Testis (tissue), 3 donors: ENCODE data around the gene TRAK1. TPM values are rescaled to one million over a fixed set of nuclear protein-coding genes. Genes with fewer than 3 reads are reported as not detected.

Source experiments
- DNase-seq: peaks from one replicate; pipeline ENCODE4 v3.0.0-alpha.2; 2019
- H3K27ac ChIP-seq, 2 donors: fragments of 200-600 bp; sonication (generic); one replicate each; pipeline ENCODE4 v1.5.1; 2019
- H3K27me3 ChIP-seq: fragments of 200-600 bp; sonication (generic); one replicate; pipeline ENCODE4 v1.5.1; 2019
- H3K36me3 ChIP-seq: fragments of 200-600 bp; sonication (generic); one replicate; pipeline ENCODE4 v1.5.1; 2017; ENCODE audit warnings: low read depth; ENCODE audit errors: missing control alignments
- H3K4me1 ChIP-seq: fragments of 200-600 bp; sonication (generic); one replicate; pipeline ENCODE4 v1.5.1; 2019
- H3K4me3 ChIP-seq, 2 donors: fragments of 200-600 bp; sonication (generic); one replicate each; pipeline ENCODE4 v1.5.1; 2017 to 2019
- H3K9me3 ChIP-seq: fragments of 200-600 bp; sonication (generic); one replicate; pipeline ENCODE4 v1.5.1; 2017
- POLR2A ChIP-seq: fragments of 450-650 bp; IDR thresholded peaks from one replicate; pipeline ENCODE4 v1.6.1; 2017; ENCODE audit warnings: antibody characterized with exemption, mild to moderate bottlenecking, moderate library complexity
- WGBS, 2 donors: methylation state at CpG; one replicate each; pipeline ENCODE4 v1.1.5; 2018; 5-methylcytosine and 5-hydroxymethylcytosine counted together
- intact Hi-C: fragments of 100-400 bp; cut with DNase I; formaldehyde crosslinking; loops from one replicate; pipeline ENCODE4 v1.15.1; 2023; ENCODE audit warnings: low total_unique reads
- polyA plus RNA-seq: library from polyadenylated mRNA; stranded (reverse); fragments of 350-450 nt; fragmentation: Illumina TruSeq; extraction: RNeasy Lipid Tissue Mini Kit (QIAGEN cat#74804); gene quantifications from one replicate; pipeline ENCODE4 v1.2.3, GENCODE V29; 2014; ENCODE audit warnings: low read depth, low replicate concordance; ENCODE audit not compliant: insufficient read depth
- total RNA-seq, 2 donors: library from RNA; depleted of rRNA; stranded (reverse); fragments of >200 nt; gene quantifications; one replicate each; pipeline ENCODE4 v1.2.3, GENCODE V29; 2016
- TF ChIP-seq, protein P1 (sequence below), 3 experiments: fragments of 450-650 bp in 2 of 3; fragments of 200-600 bp in 1 of 3; sonication (generic) in 1 of 3; IDR thresholded peaks; one replicate each; pipeline ENCODE4 v1.5.1; 2016 to 2019; ENCODE audit warnings: antibody characterized with exemption in 3 of 3, mild to moderate bottlenecking in 2 of 3, moderate library complexity in 1 of 3

Gene TRAK1
- total and polyA plus RNA-seq, 3 donors from 2014 or later: 32.0 to 95.9 (median 94.1) TPM

DNA sequence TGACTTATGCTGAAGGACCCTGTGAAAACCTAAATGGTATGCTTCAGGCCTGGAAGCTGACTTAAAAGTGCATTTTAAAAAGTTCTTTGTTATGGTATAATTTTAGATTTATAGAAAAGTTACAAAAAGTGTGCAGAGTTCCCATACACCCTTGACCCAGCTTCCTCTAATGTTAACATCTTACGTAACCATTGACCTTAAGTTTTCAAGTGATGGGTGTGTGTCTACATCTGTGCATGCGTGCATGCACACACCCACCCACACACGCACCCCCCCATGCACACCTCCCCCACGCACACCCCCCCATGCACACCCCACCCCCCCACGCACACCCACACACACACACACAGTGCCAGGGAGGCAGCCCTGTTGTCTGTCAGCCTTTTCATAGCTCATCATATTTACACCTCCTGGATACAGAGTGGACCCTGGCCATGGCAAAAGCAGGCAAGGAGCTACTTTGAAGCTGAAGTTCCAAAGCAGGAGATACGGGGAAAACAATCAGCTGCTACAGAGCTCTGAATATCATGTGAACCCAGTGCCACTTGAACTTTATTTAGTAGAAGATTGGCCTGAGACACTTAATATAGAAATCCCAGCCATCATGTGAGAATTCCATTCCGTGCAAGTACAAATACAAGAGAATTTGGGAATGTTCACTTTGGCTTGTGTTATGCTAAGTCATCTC is 30.0 kb upstream of the TRAK1 start:
- H3K27me3 ChIP-seq: no peaks in the 10 kb centered on the region
- no peaks in the 10 kb centered on the region for H3K9me3 ChIP-seq
- peaks cover 8% of the 10 kb centered on the region for H3K4me1 ChIP-seq
- intact Hi-C loops: loop anchor here (10.0 kb wide), 1 partner anchor 46 kb away; no protein-coding TSS in a partner anchor
- no peak overlapping the region for H3K4me3 ChIP-seq
- no peaks in the 10 kb centered on the region for H3K36me3 ChIP-seq
- no peak for DNase-seq
- TF ChIP-seq, protein P1, sequence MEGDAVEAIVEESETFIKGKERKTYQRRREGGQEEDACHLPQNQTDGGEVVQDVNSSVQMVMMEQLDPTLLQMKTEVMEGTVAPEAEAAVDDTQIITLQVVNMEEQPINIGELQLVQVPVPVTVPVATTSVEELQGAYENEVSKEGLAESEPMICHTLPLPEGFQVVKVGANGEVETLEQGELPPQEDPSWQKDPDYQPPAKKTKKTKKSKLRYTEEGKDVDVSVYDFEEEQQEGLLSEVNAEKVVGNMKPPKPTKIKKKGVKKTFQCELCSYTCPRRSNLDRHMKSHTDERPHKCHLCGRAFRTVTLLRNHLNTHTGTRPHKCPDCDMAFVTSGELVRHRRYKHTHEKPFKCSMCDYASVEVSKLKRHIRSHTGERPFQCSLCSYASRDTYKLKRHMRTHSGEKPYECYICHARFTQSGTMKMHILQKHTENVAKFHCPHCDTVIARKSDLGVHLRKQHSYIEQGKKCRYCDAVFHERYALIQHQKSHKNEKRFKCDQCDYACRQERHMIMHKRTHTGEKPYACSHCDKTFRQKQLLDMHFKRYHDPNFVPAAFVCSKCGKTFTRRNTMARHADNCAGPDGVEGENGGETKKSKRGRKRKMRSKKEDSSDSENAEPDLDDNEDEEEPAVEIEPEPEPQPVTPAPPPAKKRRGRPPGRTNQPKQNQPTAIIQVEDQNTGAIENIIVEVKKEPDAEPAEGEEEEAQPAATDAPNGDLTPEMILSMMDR (IDR thresholded peaks at IDR 0.05): no peak
- no peak for TF ChIP-seq POLR2A
- WGBS, 2 donors: 43 to 58% methylated on average over 7 of the region's 7 CpGs
- peak overlapping the region in 1 of 2 donors; percentile 70 for H3K27ac ChIP-seq

DNA sequence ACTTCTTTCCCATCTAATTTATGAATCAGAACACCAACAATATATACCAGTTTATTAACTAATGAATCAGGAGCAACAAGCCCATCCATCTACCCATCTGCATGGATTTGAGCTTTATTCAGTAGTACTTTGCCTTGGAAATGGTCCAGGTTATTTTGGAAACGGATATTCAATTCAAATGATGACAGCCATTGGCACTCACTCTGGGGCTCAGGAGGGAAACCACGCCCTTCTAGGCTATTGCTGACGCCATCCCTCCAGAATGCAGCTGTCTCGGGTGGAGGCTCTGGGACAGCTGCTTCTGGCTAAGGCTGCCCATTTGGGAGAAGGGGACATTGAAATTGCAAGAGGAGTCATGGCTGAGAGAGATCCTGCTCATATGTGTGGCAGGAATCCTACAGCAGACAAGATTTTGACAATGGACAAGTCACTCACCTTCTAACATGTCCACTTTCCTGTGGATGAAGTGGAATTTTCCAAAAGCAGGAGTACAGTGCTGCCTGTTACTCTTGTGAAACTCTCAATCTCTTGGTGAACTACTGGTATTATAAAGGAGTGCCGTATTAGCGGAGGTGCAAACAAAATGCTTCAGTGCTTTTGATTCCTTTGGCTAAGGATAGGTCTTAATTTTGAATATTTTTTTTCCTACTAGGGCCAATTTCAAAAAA is 29.3 kb upstream of the TRAK1 start:
- no peak for TF ChIP-seq POLR2A
- TF ChIP-seq, protein P1 (IDR thresholded peaks at IDR 0.05): no peak
- no peaks in the 10 kb centered on the region for H3K36me3 ChIP-seq
- peaks cover 12% of the 10 kb centered on the region for H3K4me1 ChIP-seq
- no peak for DNase-seq
- H3K9me3 ChIP-seq: no peaks in the 10 kb centered on the region
- WGBS, 2 donors: 52 to 66% methylated on average over 6 of the region's 6 CpGs
- H3K27ac ChIP-seq: peak overlapping the region in 1 of 2 donors; percentile 70
- H3K27me3 ChIP-seq: no peaks in the 10 kb centered on the region
- H3K4me3 ChIP-seq: no peak overlapping the region
- intact Hi-C loops: loop anchor here (10.0 kb wide), 1 partner anchor 47 kb away; no protein-coding TSS in a partner anchor

DNA sequence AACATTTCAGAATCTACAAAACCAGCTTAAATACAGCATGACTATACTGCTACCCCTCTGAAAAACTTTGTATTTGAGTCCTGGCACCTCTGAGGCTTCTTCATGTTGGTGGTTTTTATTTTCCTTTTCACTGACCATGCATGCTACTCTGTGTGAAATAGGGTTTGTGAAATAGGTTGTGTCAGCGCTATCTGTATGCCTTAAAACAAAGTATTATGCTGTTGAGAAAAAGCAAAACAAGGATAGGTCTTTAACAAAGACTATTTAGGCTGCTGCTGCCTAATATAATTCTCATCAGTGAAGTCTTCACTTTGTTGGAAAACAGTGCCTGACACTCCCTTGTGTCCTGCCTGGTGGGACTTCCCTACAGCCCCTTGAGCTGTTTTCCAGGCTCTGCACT is 28.7 kb upstream of the TRAK1 start:
- H3K4me1 ChIP-seq: peaks cover 17% of the 10 kb centered on the region
- no peaks in the 10 kb centered on the region for H3K36me3 ChIP-seq
- intact Hi-C loops: loop anchor here (10.0 kb wide), 1 partner anchor 48 kb away; no protein-coding TSS in a partner anchor
- DNase-seq: no peak
- H3K9me3 ChIP-seq: no peaks in the 10 kb centered on the region
- H3K4me3 ChIP-seq: no peak overlapping the region
- no peak overlapping the region for H3K27ac ChIP-seq
- no peak for TF ChIP-seq POLR2A
- TF ChIP-seq, protein P1 (IDR thresholded peaks at IDR 0.05): no peak
- WGBS, 2 donors: 91 to 100% methylated on average over 1 of the region's 1 CpG
- H3K27me3 ChIP-seq: no peaks in the 10 kb centered on the region

DNA sequence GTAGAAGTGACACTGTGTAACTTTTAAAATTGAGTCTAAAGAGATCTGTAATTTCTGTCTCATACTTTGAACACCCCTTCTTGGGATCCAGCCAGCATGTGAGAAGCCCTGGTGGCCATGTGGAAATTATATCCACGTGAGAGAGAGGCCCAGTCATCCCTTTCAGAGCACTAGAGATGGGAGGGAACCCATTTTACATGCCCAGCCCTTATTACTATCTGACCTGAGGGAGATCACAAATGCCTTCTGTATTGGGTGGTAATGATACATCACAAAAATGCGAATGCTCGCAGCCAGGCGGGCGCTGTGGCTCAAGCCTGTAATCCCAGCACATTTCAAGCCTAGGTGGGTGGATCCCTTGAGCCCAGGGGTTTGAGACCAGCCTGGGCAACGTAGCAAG is 27.3 kb upstream of the TRAK1 start:
- Histone ChIP-seq H3K4me1 (peaks cover 23% of the 10 kb centered on the region), H3K36me3 (no peaks in the 10 kb centered on the region), H3K27me3 (no peaks in the 10 kb centered on the region), H3K4me3 (no peak overlapping the region), H3K27ac (peak overlapping the region in 1 of 2 donors; percentile 20), H3K9me3 (no peaks in the 10 kb centered on the region)
- 74 to 87% methylated on average over 6 of the region's 6 CpGs for WGBS, 2 donors
- intact Hi-C loops: loop anchor here (10.0 kb wide), 1 partner anchor 49 kb away; no protein-coding TSS in a partner anchor
- TF ChIP-seq, protein P1 (IDR thresholded peaks at IDR 0.05): no peak
- TF ChIP-seq POLR2A: no peak
- no peak for DNase-seq
